Measurements from ENCODE around the gene CDKL5.

CDKL5 gene

DNA sequence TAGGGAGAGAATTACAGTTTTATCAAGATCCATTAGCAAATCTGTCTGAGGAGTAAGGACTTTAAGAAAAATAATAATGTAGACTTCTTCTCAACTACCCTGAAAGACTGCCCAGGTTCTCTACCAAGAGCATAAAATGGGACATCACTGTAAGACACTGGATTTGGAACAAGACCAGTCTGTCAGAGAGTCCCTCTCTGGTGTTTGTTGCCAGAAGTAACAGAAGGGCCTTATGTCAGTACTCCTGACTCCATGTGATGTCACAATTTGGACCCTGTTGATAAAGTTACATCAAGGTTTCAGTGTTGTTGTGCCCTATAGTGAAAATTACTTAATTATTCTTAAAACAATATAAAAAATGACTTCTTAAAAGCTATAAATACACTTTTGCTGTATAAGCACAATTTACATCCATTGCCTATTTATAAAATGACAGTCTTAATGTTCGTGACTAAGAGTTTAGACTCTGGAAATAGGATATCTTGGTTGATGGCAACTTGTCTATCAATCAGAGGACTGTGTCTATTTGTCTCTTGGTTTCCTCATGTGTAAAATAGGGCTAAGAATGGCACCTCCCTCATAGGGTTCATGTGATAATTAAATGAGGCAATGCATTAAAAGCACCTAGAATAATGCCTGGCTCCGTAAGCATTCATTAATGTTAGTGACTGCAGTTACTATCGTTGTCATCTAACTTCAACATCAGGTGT, 188.7 kb downstream of the CDKL5 start:
- TF ChIP-seq, protein P1, sequence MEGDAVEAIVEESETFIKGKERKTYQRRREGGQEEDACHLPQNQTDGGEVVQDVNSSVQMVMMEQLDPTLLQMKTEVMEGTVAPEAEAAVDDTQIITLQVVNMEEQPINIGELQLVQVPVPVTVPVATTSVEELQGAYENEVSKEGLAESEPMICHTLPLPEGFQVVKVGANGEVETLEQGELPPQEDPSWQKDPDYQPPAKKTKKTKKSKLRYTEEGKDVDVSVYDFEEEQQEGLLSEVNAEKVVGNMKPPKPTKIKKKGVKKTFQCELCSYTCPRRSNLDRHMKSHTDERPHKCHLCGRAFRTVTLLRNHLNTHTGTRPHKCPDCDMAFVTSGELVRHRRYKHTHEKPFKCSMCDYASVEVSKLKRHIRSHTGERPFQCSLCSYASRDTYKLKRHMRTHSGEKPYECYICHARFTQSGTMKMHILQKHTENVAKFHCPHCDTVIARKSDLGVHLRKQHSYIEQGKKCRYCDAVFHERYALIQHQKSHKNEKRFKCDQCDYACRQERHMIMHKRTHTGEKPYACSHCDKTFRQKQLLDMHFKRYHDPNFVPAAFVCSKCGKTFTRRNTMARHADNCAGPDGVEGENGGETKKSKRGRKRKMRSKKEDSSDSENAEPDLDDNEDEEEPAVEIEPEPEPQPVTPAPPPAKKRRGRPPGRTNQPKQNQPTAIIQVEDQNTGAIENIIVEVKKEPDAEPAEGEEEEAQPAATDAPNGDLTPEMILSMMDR (IDR thresholded peaks at IDR 0.05), result no peak
- no peak for TF ChIP-seq ZFX (IDR thresholded peaks at IDR 0.05; ENCODE audit: borderline replicate concordance)

DNA sequence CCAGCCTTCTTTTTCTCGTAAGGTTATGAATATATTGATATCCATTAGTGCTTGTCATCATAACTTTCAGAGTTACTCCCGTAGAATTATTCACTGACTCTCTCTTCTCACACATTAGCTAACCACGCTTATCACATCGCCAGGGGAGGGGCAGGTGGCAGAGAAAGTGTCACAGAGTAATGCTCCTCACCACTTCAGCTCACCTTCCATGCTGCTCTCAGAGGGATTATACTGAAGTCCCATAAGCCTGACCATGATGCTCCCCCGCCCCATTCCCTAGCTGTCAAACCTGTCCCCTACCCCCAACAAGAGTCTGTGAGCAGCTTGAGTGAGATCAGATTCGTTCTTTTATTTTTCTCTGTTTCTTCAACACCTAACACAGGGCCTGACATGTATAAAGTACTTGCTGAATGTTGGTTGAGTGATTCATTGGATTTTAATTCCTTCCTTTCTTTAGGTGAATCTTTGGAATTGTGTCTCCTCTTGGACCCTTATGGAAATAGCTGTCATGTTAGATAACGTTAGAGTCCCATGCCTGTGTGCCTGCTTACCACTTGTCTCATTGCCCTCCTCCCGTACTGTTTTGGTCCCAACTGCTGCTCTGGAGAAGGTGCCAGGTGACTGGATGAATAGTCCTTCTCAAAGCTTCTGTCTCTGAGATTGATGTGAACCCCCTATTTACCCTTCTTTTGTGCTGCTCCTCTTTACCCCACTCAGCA, 191.4 kb downstream of the CDKL5 start:
- no peak for TF ChIP-seq ZFX (IDR thresholded peaks at IDR 0.05; ENCODE audit: borderline replicate concordance)
- TF ChIP-seq, protein P1 (IDR thresholded peaks at IDR 0.05), result no peak
- no peak overlapping the region for H3K27ac ChIP-seq

More for the DNA sequence above, 188.7 kb downstream of the CDKL5 start:
- H3K27ac ChIP-seq, result no peak overlapping the region

DNA sequence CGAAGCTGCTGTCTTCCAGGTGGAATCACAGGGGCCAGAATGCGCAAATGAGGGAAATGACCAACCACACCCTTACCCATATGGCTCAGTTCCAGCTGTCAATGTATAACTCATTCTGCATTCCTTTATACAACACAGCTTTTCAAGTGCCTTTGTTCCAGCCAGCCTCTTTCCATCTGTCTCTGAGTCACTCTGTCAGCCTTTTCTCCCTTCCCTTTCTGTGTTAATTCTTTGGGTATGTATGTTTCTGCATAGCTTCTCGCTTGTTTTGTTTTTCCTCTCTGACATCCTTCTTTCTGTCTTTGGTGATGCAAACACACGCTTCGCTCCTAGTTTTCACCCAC, 192.0 kb downstream of the CDKL5 start:
- TF ChIP-seq, protein P1 (IDR thresholded peaks at IDR 0.05), result no peak
- TF ChIP-seq ZFX (IDR thresholded peaks at IDR 0.05; ENCODE audit: borderline replicate concordance), result no peak
- H3K27ac ChIP-seq, result no peak overlapping the region

DNA sequence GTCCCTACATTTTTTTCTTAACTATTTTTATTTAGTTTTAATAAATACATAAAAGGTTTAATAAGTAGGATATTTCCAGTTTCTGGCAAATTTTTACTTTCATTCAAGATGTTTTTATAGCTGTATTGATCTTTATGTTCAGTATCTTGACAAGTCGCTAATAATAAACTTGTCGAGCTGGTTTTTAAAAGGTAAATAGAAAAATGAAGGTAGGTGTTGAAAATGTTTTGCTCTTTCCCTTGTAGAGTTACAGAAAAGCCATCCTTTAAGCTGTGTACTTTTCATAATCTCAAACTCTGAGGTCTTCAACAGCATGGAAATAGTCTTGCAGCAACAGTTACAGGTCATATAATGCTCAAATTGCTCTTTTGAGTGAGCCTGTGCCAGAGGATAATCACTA, 193.9 kb downstream of the CDKL5 start:
- no peak overlapping the region for H3K27ac ChIP-seq
- no peak for TF ChIP-seq ZFX (IDR thresholded peaks at IDR 0.05; ENCODE audit: borderline replicate concordance)
- TF ChIP-seq, protein P1 (IDR thresholded peaks at IDR 0.05), result no peak

DNA sequence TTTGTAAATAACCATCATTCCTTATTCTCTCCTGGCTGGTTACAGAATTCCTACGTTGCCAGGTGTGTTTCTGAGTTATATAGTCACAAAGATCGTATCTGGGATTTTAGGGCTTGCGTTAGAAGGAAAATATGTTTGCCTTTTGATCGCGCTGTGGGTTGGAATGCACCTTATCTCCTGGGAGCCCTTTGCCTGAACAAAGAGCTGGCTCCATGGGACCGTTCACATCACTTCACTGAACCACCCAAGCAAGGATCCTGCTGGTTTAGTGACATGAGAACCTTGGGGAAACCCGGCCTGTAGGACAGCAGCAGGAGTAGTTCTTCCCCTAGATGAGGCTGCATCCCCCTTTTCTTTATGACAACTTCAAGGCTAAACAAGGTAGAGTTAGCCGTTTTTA, 194.9 kb downstream of the CDKL5 start:
- TF ChIP-seq, protein P1 (IDR thresholded peaks at IDR 0.05), result no peak
- TF ChIP-seq ZFX (IDR thresholded peaks at IDR 0.05; ENCODE audit: borderline replicate concordance), result no peak

DNA sequence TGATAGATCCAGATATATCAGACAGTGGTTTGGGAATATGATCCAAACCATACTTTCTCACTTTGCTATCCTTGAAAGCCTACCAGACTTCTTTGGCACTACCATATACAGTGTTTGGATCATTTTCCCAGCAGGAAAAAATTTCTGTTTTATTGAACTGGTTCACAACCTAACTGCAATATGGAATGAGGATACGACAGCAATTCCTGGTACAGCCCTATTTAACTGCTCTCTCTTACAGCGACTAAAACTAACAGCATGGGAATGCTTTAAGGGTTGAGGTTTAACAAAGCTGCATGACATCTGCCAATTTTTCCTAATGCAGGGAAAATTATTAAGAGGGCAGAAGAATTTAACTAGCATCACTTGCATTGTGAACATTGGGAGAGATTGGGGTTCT, 199.2 kb downstream of the CDKL5 start:
- H3K27ac ChIP-seq, result no peak overlapping the region
- no peak for TF ChIP-seq ZFX (IDR thresholded peaks at IDR 0.05; ENCODE audit: borderline replicate concordance)
- TF ChIP-seq, protein P1 (IDR thresholded peaks at IDR 0.05), result no peak

More for the DNA sequence above, 194.9 kb downstream of the CDKL5 start:
- H3K27ac ChIP-seq, result no peak overlapping the region

DNA sequence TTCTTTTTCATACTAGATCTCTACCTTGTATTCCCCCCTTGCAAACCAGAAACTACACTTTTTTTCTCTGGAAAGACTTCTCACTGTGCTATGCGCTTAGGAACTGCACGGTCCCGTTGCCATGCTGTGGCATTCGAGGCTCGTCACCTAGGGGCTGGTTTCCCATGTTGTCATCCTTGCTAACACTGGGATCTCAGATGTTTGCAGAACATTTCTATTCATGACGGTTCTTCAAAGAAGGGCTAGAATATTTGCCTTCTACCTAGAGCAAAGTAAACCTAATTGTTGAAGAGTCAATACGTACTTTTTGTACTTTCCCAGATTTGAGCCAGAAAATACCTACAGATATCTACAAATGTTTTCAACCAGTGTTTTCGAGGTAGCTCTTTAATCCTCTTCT, 205.5 kb downstream of the CDKL5 start:
- H3K27ac ChIP-seq, result no peak overlapping the region
- no peak for TF ChIP-seq ZFX (IDR thresholded peaks at IDR 0.05; ENCODE audit: borderline replicate concordance)
- TF ChIP-seq, protein P1 (IDR thresholded peaks at IDR 0.05), result no peak
